OCI-LY7 (cell line): ENCODE data around the gene TMEM242. TPM values are rescaled to one million over a fixed set of nuclear protein-coding genes. Genes with fewer than 3 reads are reported as not detected.

Source experiments
- BruUV-seq: library from RNA; stranded (reverse); fragments of 400-500 nt; replicated peaks from 2 replicates; lab custom pipeline; 2021; lab: Mats Ljungman, UMichigan
- CTCF ChIA-PET: fragments of 300-600 bp; sonication (Branson Sonifier 250); formaldehyde crosslinking; loops from one replicate; lab custom pipeline; 2022; ENCODE audit warnings: antibody characterized with exemption; ENCODE audit not compliant: unreplicated experiment; lab: Charles Lee
- POLR2A ChIA-PET: fragments of 300-600 bp; sonication (Branson Sonifier 250); formaldehyde crosslinking; loops from one replicate; lab custom pipeline; 2022; ENCODE audit warnings: antibody characterized with exemption; lab: Charles Lee
- DNase-seq: peaks from one replicate; pipeline ENCODE4 v3.0.0-alpha.2; 2015; ENCODE audit warnings: low spot score
- H2AFZ ChIP-seq: fragments of 200-600 bp; sonication (generic), shearing (Covaris generic); 2 replicates; pipeline ENCODE4 v1.6.1; 2014; ENCODE audit warnings: mild to moderate bottlenecking, antibody characterized with exemption, low read length, moderate library complexity
- H3K27ac ChIP-seq: fragments of 200-600 bp; sonication (generic); 2 replicates; pipeline ENCODE4 v1.5.1; 2014; ENCODE audit warnings: mixed run types, low read depth, mild to moderate bottlenecking, moderate library complexity, low read length, inconsistent platforms; ENCODE audit not compliant: poor library complexity, severe bottlenecking
- H3K36me3 ChIP-seq: fragments of 200-600 bp; sonication (generic); 2 replicates; pipeline ENCODE4 v1.6.1; 2014; ENCODE audit warnings: mild to moderate bottlenecking, antibody characterized with exemption, low read length, moderate library complexity, mixed read lengths; ENCODE audit not compliant: insufficient read depth
- H3K4me1 ChIP-seq: fragments of 200-600 bp; sonication (generic); 2 replicates; pipeline ENCODE4 v1.5.1; 2014; ENCODE audit warnings: mild to moderate bottlenecking, low read length; ENCODE audit not compliant: insufficient read depth, poor library complexity, severe bottlenecking
- H3K4me2 ChIP-seq: fragments of 200-600 bp; sonication (generic); 2 replicates; pipeline ENCODE4 v1.6.1; 2014; ENCODE audit warnings: mild to moderate bottlenecking, low read length
- H3K4me3 ChIP-seq: fragments of 200-600 bp; sonication (generic); 2 replicates; pipeline ENCODE4 v1.5.1; 2014; ENCODE audit warnings: mild to moderate bottlenecking, low read depth, low read length; ENCODE audit not compliant: poor library complexity, severe bottlenecking
- H3K79me2 ChIP-seq: fragments of 200-600 bp; sonication (generic); 2 replicates; pipeline ENCODE4 v1.6.1; 2016; ENCODE audit warnings: low read depth, mild to moderate bottlenecking, low read length, moderate library complexity, mixed read lengths; ENCODE audit not compliant: insufficient read depth
- H3K9me2 ChIP-seq: fragments of 200-600 bp; sonication (generic); 2 replicates; pipeline ENCODE4 v1.6.1; 2016; ENCODE audit warnings: mild to moderate bottlenecking, low read length, mixed read lengths; ENCODE audit not compliant: insufficient read depth
- H3K9me3 ChIP-seq: fragments of 200-600 bp; sonication (generic); 2 replicates; pipeline ENCODE4 v1.6.1; 2014; ENCODE audit warnings: mild to moderate bottlenecking, mixed run types, low read length, mixed read lengths
- H4K20me1 ChIP-seq: fragments of 200-600 bp; sonication (generic); 2 replicates; pipeline ENCODE4 v1.6.1; 2014; ENCODE audit warnings: mild to moderate bottlenecking, antibody characterized with exemption, low read length, moderate library complexity, mixed read lengths; ENCODE audit not compliant: insufficient read depth
- CTCF ChIP-seq: fragments of 200-600 bp; sonication (generic); conservative IDR thresholded peaks from 2 replicates; pipeline ENCODE4 v1.5.1; 2014; ENCODE audit warnings: mild to moderate bottlenecking, antibody characterized with exemption, low read length, moderate library complexity, mixed read lengths
- EZH2phosphoT487 ChIP-seq: fragments of 200-600 bp; sonication (generic); IDR thresholded peaks from 2 replicates; pipeline ENCODE4 v1.6.1; 2018; ENCODE audit warnings: low read depth, borderline replicate concordance, mild to moderate bottlenecking, mixed run types, antibody characterized with exemption, low read length, moderate library complexity, mixed read lengths
- intact Hi-C: fragments of 100-400 bp; cut with micrococcal nuclease; formaldehyde crosslinking; loops from one replicate; pipeline ENCODE4 v1.10.0; 2022; ENCODE audit not compliant: unreplicated experiment
- total RNA-seq, 2 experiments: library from RNA; depleted of rRNA in 1 of 2; stranded (reverse); fragments of >200 nt in 1 of 2; shearing (Covaris generic) in 1 of 2; gene quantifications; 2 replicates each; pipeline ENCODE4 v1.2.3, GENCODE V29; 2014 to 2022

Gene TMEM242
- total RNA-seq, 2 experiments from 2014 or later, result 4.5 to 9.2 TPM

- no peaks in the 10 kb centered on the region for H3K36me3 ChIP-seq
- intact Hi-C loops, result no loop called here
- no peaks in the 10 kb centered on the region for H3K4me1 ChIP-seq
- no peak overlapping the region for H2AFZ ChIP-seq
- BruUV-seq, result no TSS peak
- ChIA-PET CTCF (no interaction called here), POLR2A (interaction anchor here (0.6 kb wide), 1 partner anchor 22 kb away, joined by 3 read pairs; no protein-coding TSS in a partner anchor)
- TF ChIP-seq EZH2phosphoT487, result no peak
- no peak for TF ChIP-seq CTCF
- no peaks in the 10 kb centered on the region for H3K9me2 ChIP-seq
- H3K27ac ChIP-seq, result no peak overlapping the region
- no peak for DNase-seq
- H3K9me3 ChIP-seq, result no peaks in the 10 kb centered on the region
- no peak overlapping the region for H3K4me3 ChIP-seq
- H4K20me1 ChIP-seq, result no peaks in the 10 kb centered on the region
- no peaks in the 10 kb centered on the region for H3K79me2 ChIP-seq
- H3K4me2 ChIP-seq, result no peak overlapping the region
Observed at GRCh38 chr6:157280947-157281346, 42.4 kb downstream of the TMEM242 start.

GRCh38 chr6:157280157-157280556 lies 43.2 kb downstream of the TMEM242 start:
- Histone ChIP-seq H3K79me2 (no peaks in the 10 kb centered on the region), H4K20me1 (no peaks in the 10 kb centered on the region), H3K9me3 (no peaks in the 10 kb centered on the region), H3K4me2 (no peak overlapping the region), H3K4me1 (peaks cover 5% of the 10 kb centered on the region), H3K4me3 (no peak overlapping the region), H2AFZ (no peak overlapping the region), H3K27ac (no peak overlapping the region), H3K9me2 (no peaks in the 10 kb centered on the region), H3K36me3 (no peaks in the 10 kb centered on the region)
- intact Hi-C loops, result no loop called here
- ChIA-PET CTCF (no interaction called here), POLR2A (no interaction called here)
- no TSS peak for BruUV-seq
- TF ChIP-seq CTCF, result no peak
- TF ChIP-seq EZH2phosphoT487, result no peak
- no peak for DNase-seq

- no peaks in the 10 kb centered on the region for H3K9me3 ChIP-seq
- no TSS peak for BruUV-seq
- H4K20me1 ChIP-seq, result no peaks in the 10 kb centered on the region
- H3K4me2 ChIP-seq, result no peak overlapping the region
- no peaks in the 10 kb centered on the region for H3K9me2 ChIP-seq
- no peaks in the 10 kb centered on the region for H3K36me3 ChIP-seq
- DNase-seq, result no peak
- H2AFZ ChIP-seq, result no peak overlapping the region
- no peak overlapping the region for H3K27ac ChIP-seq
- TF ChIP-seq CTCF, result no peak
- no peak for TF ChIP-seq EZH2phosphoT487
- peaks cover 18% of the 10 kb centered on the region for H3K4me1 ChIP-seq
- H3K79me2 ChIP-seq, result no peaks in the 10 kb centered on the region
- CTCF ChIA-PET, result no interaction called here
- intact Hi-C loops, result loop anchor here (10.0 kb wide), 1 partner anchor 493 kb away; no protein-coding TSS in a partner anchor
- POLR2A ChIA-PET, result no interaction called here
- no peak overlapping the region for H3K4me3 ChIP-seq
Observed at GRCh38 chr6:157278171-157278570, 45.1 kb downstream of the TMEM242 start.
